Raji (cell line): ENCODE measurements around the gene NSD2.

Source experiments
- POLR2A ChIP-seq: IDR thresholded peaks from 2 replicates; pipeline ENCODE4 v1.6.1; 2011; ENCODE audit warnings: low read depth, low read length, control low read depth; ENCODE audit not compliant: insufficient read depth

Gene NSD2

DNA sequence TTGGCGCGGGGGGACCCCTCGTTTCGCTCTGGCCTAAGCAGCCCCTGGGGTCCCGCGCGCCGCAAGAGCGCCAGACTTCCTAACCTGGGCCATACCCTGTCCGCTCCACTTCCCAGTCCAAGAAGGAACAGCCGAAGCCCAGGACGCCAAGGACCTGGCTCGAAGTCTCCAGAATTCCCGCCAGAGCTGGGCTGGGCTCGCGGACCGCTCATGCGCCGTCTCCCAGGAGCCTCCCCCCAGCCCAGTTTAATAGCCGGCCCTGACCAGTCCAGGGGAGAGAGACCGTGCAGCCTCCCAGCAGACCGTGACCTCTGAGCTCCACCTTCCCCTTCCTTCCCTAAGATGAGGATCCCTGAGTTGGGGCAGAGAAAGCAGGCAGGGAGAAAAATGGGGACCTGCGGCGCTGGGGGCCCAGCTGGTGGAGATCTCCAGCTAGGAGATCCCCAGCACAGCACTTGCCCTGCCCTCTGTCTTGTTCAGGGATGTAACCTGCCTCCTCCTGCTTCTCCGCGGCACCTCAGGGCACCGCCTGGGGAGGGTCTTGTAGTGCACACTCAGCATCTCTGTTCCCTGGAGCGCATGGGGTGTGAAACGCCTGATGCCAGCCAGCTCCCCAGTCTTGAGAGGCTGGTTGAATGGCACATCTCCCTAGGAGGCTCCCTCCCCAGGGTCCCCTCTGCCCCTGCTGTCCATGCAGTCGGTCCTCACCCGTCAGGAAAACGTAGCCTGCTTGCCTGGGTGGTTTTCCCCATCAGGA, 14.1 kb upstream of the NSD2 start:
- TF ChIP-seq POLR2A, result no peak

DNA sequence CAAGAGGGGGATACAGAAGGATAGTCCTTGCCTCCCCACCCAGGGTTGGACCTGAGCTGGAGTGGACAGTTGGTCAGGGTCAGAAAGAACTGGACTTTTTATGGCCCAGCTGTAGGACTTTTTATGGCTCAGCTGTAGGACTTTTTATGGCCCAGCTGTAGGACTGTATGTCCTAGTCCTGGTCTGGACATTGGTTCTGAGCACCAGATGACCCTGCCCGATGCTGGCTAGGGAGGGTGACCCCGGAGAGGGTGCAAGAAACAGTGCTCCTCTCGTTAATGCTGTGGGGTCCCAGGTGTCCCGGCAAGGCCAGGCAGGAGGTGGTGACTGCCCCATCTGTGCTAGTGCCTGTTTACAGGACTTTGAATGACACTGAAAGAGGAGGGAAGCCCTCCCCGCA, 13.3 kb upstream of the NSD2 start:
- peak; percentile 22; the same call in 1 of the 2 replicates for TF ChIP-seq POLR2A

GRCh38 chr4:1859389-1859753, 11.8 kb upstream of the NSD2 start:
- no peak for TF ChIP-seq POLR2A

DNA sequence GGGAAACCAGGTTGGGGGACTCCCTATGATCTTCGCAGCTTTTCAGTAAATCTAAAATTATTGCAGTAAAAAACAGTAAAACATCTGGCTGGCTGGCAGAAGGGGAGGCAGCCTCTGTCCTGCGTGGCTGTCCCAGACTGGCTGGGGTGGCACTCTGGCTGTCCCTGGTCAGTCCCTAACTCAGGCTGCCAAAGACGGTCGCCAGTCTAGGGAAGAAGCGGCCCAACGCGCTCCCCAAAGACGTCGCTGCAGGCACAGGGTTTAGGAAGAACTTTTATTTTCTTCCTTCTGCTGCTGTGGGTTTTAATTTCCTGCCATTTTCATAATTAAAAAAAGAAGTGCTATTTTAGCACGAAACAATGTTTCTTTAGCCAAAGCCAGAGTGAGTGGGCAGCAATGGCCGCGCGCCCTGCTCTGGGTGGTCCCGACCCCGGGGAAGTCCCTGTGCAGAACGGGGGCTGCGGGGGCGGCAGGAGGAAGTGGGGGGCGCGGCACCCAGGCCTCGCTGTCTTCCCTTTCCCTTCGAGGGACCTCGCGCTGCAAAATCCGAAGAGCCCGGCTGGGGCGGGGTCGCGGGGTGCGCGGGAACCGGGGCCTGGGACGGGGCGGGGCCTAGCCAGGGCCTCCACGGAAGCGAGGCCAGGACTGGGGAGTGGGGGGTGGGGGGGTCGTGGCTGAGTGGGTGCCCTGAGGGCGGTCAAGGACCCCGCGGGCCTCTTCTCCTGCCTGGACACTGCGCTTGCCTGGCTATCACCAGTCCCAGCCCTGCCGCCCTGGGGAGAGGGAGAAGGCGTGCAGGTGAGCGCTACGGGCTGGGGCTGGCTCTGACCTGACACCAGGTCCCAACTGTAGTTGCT, 8.9 kb upstream of the NSD2 start:
- no peak for TF ChIP-seq POLR2A

GRCh38 chr4:1862961-1863296, 8.3 kb upstream of the NSD2 start:
- no peak for TF ChIP-seq POLR2A

DNA sequence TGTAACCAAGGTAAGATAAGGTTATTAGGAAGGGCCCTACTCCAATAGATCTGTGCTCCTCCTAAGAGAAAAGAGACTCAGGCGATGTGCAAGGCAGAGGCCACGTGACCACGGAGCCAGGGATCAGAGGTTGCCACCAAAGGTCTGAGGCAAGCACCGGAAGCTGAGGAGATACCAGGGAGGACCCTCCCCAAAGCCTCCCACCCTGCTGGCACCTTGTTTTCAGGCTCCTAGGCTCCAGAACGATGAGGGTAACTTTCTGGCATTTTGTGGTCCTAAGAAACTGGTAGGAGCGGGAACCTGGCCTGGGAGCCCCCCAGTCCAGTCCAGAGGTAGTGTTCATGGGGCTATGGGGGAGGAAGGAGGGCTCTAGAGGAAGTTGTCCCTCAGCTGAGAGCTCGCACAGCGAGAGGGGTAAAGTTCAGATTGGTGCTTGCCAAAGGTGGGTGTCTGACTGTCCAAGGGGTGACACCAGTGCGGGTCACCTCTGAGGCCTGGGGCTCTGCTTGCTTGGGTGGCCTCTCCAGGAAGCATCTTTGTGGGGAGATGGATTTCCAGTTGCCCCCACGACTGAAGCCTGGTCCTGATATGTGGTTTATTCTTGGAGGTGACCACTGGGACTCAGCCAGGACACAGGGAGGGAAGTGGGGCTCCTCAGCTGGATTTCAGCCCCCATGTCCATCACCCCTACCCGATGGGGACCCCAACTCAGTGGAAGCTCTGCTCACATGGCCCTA, 7.7 kb upstream of the NSD2 start:
- TF ChIP-seq POLR2A, result no peak

GRCh38 chr4:1864076-1865008, 6.9 kb upstream of the NSD2 start:
- TF ChIP-seq POLR2A, result no peak

DNA sequence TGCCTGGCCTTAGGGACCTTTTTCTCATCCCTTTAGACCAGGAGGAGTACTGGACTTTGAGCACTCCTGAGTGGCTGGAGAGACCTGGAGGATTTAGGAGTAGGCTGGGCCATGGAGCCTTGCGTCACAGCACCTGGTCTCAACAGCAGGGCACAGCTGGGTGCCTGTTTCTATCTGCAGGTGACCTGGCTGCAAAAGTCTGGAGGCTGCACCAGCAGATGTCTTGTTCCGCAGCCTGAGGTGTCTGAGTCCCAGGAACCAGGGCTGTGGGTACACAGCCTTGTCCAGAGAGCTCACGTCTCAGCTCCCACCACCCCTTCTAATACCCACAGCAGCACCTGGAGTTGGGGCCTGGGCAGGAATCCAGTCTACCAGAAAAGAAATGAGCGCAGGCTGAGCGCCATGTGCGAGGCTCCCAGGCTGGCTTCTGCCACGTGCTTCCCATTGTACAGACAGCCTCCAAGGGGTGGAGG, 5.0 kb upstream of the NSD2 start:
- TF ChIP-seq POLR2A, result 0 out of 2 replicates have a peak, but pooled peaks have one; percentile 13

- TF ChIP-seq POLR2A, result no peak
Measured at GRCh38 chr4:1868293-1868692, 2.9 kb upstream of the NSD2 start.

DNA sequence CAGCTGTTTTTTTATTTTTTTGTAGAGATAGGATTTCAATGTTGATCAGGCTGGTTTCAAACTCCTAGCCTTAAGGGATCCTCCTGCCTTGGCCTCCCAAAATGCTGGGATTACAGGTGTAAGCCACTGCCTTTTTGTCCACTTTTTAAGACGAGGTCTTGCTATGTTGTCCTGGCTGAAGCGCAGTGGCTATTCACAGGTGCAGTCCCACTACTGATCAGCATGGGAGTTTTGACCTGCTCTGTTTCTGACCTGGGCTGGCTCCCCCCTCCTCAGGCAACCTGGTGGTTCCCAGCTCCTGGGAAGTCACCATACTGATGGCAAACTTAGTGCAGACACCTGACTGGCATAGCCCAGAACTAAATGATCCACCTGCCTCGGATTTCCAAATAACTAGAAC, 2.3 kb upstream of the NSD2 start:
- TF ChIP-seq POLR2A, result no peak

- no peak for TF ChIP-seq POLR2A
Measured at GRCh38 chr4:1869530-1870327, 1.5 kb upstream of the NSD2 start.

- no peak for TF ChIP-seq POLR2A
Measured at GRCh38 chr4:1870328-1870577, 940 bp upstream of the NSD2 start.

GRCh38 chr4:1871471-1872021, 353 bp downstream of the NSD2 start:
- TF ChIP-seq POLR2A, result no peak

DNA sequence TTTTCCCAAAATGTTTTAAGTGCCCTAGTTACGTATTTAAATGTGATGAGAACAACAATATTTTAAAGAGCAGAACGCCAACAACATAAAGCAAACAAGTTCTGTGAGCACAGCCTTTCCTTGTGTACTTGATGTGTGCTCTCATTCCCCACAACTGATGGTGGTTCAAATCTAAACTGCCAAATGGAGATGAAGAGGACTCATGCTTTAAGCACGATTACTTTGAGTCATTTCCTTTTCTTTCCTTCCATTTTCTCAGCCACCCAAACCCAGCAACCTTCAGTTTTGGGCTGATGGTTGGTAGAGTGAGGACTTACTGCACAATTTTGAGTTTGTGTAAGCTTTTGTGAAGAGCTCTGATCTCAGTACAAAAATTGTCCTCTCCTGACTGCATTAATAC, 1.7 kb downstream of the NSD2 start:
- TF ChIP-seq POLR2A, result 0 out of 2 replicates have a peak, but pooled peaks have one; percentile 4
